Measurements from ENCODE around the gene OR5AU1. TPM values are rescaled to one million over a fixed set of nuclear protein-coding genes. Genes with fewer than 3 reads are reported as not detected.
A peak's percentile ranks its signal among the peaks of the same experiment; 100 is the strongest.

Gene OR5AU1
- total RNA-seq, 1 donor from 2014 or later = not detected

- Mint-ChIP-seq H3K4me3 (peak overlapping the region; percentile 72), H3K27me3 (ENCODE audit: insufficient read depth, low read depth) (peaks cover 5% of the 10 kb centered on the region), H3K9me3 (no peaks in the 10 kb centered on the region), H3K4me1 (peaks cover 59% of the 10 kb centered on the region), H3K36me3 (no peaks in the 10 kb centered on the region), H3K27ac (peak overlapping the region; percentile 87)
- Histone ChIP-seq H4K20me1 (ENCODE audit: low read depth) (no peaks in the 10 kb centered on the region), H3K4me2 (peak overlapping the region; percentile 3), H3K27me3 (no peaks in the 10 kb centered on the region), H3K4me1 (peaks cover 28% of the 10 kb centered on the region), H3K9ac (no peak overlapping the region), H3F3A (ENCODE audit: low read depth) (peaks cover 34% of the 10 kb centered on the region), H3K4me3 (no peak overlapping the region), H3K36me3 (no peaks in the 10 kb centered on the region), H3K9me3 (ENCODE audit: low read depth) (no peaks in the 10 kb centered on the region), H3K27ac (no peak overlapping the region), H3K79me2 (ENCODE audit: low read depth) (peaks cover 16% of the 10 kb centered on the region), H2AFZ (replicated peaks) (peak overlapping the region; percentile 77)
- TF ChIP-seq EZH2 (IDR thresholded peaks at IDR 0.05) (no peak), CTCF (IDR thresholded peaks at IDR 0.05) (no peak), EZH2phosphoT487 (IDR thresholded peaks at IDR 0.05) (no peak)
- DNase-seq (ENCODE audit: low spot score) = no peak
Measured at GRCh38 chr14:21106176-21106497, 49.7 kb downstream of the OR5AU1 start.

- Histone ChIP-seq H3K79me2 (ENCODE audit: low read depth) (peaks cover 26% of the 10 kb centered on the region), H3K27ac (no peak overlapping the region), H2AFZ (replicated peaks) (no peak overlapping the region), H3K9me3 (ENCODE audit: low read depth) (no peaks in the 10 kb centered on the region), H3K27me3 (no peaks in the 10 kb centered on the region), H3F3A (ENCODE audit: low read depth) (peaks cover 34% of the 10 kb centered on the region), H4K20me1 (ENCODE audit: low read depth) (no peaks in the 10 kb centered on the region), H3K36me3 (no peaks in the 10 kb centered on the region), H3K4me3 (peak overlapping the region; percentile 61), H3K9ac (no peak overlapping the region), H3K4me2 (peak overlapping the region; percentile 89), H3K4me1 (peaks cover 28% of the 10 kb centered on the region)
- H3K36me3 Mint-ChIP-seq = no peaks in the 10 kb centered on the region
- no peak for DNase-seq (ENCODE audit: low spot score)
- no peaks in the 10 kb centered on the region for H3K9me3 Mint-ChIP-seq
- peaks cover 5% of the 10 kb centered on the region for H3K27me3 Mint-ChIP-seq (ENCODE audit: insufficient read depth, low read depth)
- peaks cover 64% of the 10 kb centered on the region for H3K4me1 Mint-ChIP-seq
- H3K27ac Mint-ChIP-seq = no peak overlapping the region
- H3K4me3 Mint-ChIP-seq = peak overlapping the region; percentile 86
- TF ChIP-seq EZH2 (IDR thresholded peaks at IDR 0.05) (no peak), EZH2phosphoT487 (IDR thresholded peaks at IDR 0.05) (no peak), CTCF (IDR thresholded peaks at IDR 0.05) (no peak)
Measured at GRCh38 chr14:21105095-21105494, 50.8 kb downstream of the OR5AU1 start.

Small RNA genes within 50 kb of the gene (small RNA-seq; reads per million reads assigned to genes)
- not detected for gene RNU6-252P

Other genes starting within 250 kb of the OR5AU1 start
- not detected in 2 replicates for gene RNASE2, start 200.6 kb downstream of the OR5AU1 start, total RNA-seq (ENCODE audit: low replicate concordance)
- gene METTL17, start 166.1 kb downstream of the OR5AU1 start, total RNA-seq (ENCODE audit: low replicate concordance) = 126 and 155 TPM in 2 replicates
- not detected in 2 replicates for gene SLC39A2, start 156.8 kb downstream of the OR5AU1 start, total RNA-seq (ENCODE audit: low replicate concordance)
- 1.3 and 2.0 TPM in 2 replicates for gene NDRG2, start 131.0 kb downstream of the OR5AU1 start, total RNA-seq (ENCODE audit: low replicate concordance)
- gene TPPP2, start 125.8 kb downstream of the OR5AU1 start, total RNA-seq (ENCODE audit: low replicate concordance) = not detected in 2 replicates
- 0.12 TPM in 1 of 2 replicates, not detected in the other for gene RNASE13, start 121.3 kb downstream of the OR5AU1 start, total RNA-seq (ENCODE audit: low replicate concordance)
- not detected in 2 replicates for gene RNASE7, start 113.7 kb downstream of the OR5AU1 start, total RNA-seq (ENCODE audit: low replicate concordance)
- gene RNASE8, start 98.2 kb downstream of the OR5AU1 start, total RNA-seq (ENCODE audit: low replicate concordance) = not detected in 2 replicates
- 15.0 and 46.0 TPM in 2 replicates for gene ARHGEF40, start 85.8 kb downstream of the OR5AU1 start, total RNA-seq (ENCODE audit: low replicate concordance)
- gene ZNF219, start 57.4 kb downstream of the OR5AU1 start, total RNA-seq (ENCODE audit: low replicate concordance) = 46.2 and 231 TPM in 2 replicates
- 0.22 and 1.3 TPM in 2 replicates for gene TMEM253, start 55.0 kb downstream of the OR5AU1 start, total RNA-seq (ENCODE audit: low replicate concordance)
- 1,681 and 1,872 TPM in 2 replicates for gene HNRNPC, start 113.4 kb upstream of the OR5AU1 start, total RNA-seq (ENCODE audit: low replicate concordance)
- 0.47 and 3.4 TPM in 2 replicates for gene RPGRIP1, start 124.0 kb upstream of the OR5AU1 start, total RNA-seq (ENCODE audit: low replicate concordance)
- gene SUPT16H, start 228.0 kb upstream of the OR5AU1 start, total RNA-seq (ENCODE audit: low replicate concordance) = 195 and 198 TPM in 2 replicates

Measured in neural progenitor cell (in vitro differentiated cells).